Keratinocyte (primary cell): ENCODE measurements around the gene SORBS1.

Experiments used
- EZH2 ChIP-seq: IDR thresholded peaks from one replicate; pipeline ENCODE4 v1.6.1; 2012; ENCODE audit warnings: inconsistent platforms, mild to moderate bottlenecking, low read length, moderate library complexity
- TF ChIP-seq, protein P1 (sequence below), 3 experiments: IDR thresholded peaks in 1 of 3; conservative IDR thresholded peaks in 1 of 3; optimal IDR thresholded peaks in 1 of 3; 2 replicates in 2 of 3; 3 replicates in 1 of 3; pipeline versions ENCODE3 to v1.5.1; 2011; ENCODE audit warnings: low read length in 3 of 3, mild to moderate bottlenecking in 3 of 3, moderate library complexity in 2 of 3, control low read depth in 1 of 3, inconsistent platforms in 1 of 3; ENCODE audit not compliant: insufficient read depth in 2 of 3; ENCODE audit errors: extremely low read depth in 1 of 3

DNA sequence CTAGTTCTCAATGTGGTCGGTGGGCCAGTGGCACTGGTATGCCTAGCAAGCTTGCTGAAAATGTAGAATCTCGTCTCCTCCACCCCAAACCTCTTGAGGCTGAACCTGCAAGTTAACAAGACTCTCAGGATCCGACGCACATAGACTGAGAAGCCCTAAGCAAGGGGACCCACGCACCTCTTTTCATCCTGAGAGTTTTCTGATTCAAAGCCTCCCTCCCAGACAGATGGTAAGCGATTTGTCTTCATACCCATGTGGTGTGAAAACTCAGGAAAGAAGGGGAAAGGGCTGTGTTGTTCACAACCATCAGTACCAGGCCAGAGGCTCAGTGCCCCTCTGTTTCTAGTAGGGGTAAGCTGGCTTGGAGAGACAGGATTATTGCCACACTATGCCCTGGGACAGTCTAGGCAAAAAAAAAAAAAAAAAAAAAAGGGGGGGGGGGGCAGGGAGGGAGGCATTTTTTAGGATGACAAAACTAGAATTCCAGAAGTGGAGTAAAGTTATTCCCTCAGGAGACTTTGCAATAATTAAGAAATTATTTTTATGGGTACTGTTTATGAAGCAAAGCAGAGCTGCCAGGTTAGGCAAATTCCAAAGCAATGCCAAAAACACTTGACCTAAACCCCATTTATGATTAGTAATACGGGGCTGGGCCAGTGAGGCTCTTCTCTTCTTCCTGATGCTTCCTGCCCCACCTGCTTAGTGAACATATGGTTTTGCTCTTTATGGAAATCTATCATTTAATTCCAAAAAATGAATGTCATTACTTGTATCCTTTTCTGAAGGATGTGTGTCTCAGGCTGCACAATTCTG lies 152.8 kb downstream of the SORBS1 start:
- TF ChIP-seq, protein P1, sequence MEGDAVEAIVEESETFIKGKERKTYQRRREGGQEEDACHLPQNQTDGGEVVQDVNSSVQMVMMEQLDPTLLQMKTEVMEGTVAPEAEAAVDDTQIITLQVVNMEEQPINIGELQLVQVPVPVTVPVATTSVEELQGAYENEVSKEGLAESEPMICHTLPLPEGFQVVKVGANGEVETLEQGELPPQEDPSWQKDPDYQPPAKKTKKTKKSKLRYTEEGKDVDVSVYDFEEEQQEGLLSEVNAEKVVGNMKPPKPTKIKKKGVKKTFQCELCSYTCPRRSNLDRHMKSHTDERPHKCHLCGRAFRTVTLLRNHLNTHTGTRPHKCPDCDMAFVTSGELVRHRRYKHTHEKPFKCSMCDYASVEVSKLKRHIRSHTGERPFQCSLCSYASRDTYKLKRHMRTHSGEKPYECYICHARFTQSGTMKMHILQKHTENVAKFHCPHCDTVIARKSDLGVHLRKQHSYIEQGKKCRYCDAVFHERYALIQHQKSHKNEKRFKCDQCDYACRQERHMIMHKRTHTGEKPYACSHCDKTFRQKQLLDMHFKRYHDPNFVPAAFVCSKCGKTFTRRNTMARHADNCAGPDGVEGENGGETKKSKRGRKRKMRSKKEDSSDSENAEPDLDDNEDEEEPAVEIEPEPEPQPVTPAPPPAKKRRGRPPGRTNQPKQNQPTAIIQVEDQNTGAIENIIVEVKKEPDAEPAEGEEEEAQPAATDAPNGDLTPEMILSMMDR (optimal IDR thresholded peaks at IDR 0.05 in 1 of 3, IDR thresholded peaks at IDR 0.05 in 1 of 3, conservative IDR thresholded peaks at IDR 0.05 in 1 of 3; ENCODE audit: extremely low read depth in 1 of 3, insufficient read depth in 2 of 3, low read length in 3 of 3): no peak
- no peak for TF ChIP-seq EZH2
